GM12875 (cell line): ENCODE results near the gene PHC3.

ENCODE experiments used
- H3K4me3 ChIP-seq: one replicate; pipeline ENCODE4 v1.5.1; 2011; ENCODE audit warnings: low read depth, low read length, control low read depth
- TF ChIP-seq, protein P1 (sequence below): IDR thresholded peaks from 2 replicates; pipeline ENCODE4 v1.5.1; 2011; ENCODE audit warnings: low read depth, mild to moderate bottlenecking, control low read depth, inconsistent platforms, low read length, moderate library complexity, borderline replicate concordance; ENCODE audit not compliant: insufficient read depth

PHC3 gene

GRCh38 chr3:170102431-170102830 is 79.1 kb downstream of the PHC3 start:
- H3K4me3 ChIP-seq = no peak overlapping the region
- TF ChIP-seq, protein P1, sequence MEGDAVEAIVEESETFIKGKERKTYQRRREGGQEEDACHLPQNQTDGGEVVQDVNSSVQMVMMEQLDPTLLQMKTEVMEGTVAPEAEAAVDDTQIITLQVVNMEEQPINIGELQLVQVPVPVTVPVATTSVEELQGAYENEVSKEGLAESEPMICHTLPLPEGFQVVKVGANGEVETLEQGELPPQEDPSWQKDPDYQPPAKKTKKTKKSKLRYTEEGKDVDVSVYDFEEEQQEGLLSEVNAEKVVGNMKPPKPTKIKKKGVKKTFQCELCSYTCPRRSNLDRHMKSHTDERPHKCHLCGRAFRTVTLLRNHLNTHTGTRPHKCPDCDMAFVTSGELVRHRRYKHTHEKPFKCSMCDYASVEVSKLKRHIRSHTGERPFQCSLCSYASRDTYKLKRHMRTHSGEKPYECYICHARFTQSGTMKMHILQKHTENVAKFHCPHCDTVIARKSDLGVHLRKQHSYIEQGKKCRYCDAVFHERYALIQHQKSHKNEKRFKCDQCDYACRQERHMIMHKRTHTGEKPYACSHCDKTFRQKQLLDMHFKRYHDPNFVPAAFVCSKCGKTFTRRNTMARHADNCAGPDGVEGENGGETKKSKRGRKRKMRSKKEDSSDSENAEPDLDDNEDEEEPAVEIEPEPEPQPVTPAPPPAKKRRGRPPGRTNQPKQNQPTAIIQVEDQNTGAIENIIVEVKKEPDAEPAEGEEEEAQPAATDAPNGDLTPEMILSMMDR = no peak

DNA sequence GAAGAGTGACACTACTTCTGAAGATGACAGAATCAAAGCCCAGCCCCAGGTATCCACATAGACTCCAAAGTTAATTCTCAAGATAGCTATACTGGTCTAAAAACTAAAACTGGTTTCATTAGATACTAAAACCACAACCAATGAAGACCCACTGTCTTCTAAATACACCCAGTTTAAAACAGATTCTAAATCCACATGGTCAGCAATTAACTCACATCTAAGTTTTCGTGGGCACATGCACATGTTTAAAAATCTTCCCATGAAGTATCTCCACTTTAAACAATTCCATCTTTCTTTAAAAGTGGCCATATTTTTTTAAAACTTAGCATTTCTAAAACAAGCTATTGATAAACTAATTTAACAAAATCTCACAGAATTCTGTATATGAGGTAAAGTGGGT is 80.6 kb downstream of the PHC3 start:
- no peak overlapping the region for H3K4me3 ChIP-seq
- TF ChIP-seq, protein P1 = no peak

GRCh38 chr3:170098753-170099152 is 82.8 kb downstream of the PHC3 start:
- H3K4me3 ChIP-seq = no peak overlapping the region
- TF ChIP-seq, protein P1 = no peak

- H3K4me3 ChIP-seq = no peak overlapping the region
- TF ChIP-seq, protein P1 = no peak
These were observed 85.2 kb downstream of the PHC3 start for GRCh38 chr3:170096342-170096741.

- TF ChIP-seq, protein P1 = no peak
- H3K4me3 ChIP-seq = no peak overlapping the region
These were observed 85.8 kb downstream of the PHC3 start for GRCh38 chr3:170095771-170096170.

GRCh38 chr3:170092907-170093306 is 88.6 kb downstream of the PHC3 start:
- TF ChIP-seq, protein P1 = no peak
- no peak overlapping the region for H3K4me3 ChIP-seq

DNA sequence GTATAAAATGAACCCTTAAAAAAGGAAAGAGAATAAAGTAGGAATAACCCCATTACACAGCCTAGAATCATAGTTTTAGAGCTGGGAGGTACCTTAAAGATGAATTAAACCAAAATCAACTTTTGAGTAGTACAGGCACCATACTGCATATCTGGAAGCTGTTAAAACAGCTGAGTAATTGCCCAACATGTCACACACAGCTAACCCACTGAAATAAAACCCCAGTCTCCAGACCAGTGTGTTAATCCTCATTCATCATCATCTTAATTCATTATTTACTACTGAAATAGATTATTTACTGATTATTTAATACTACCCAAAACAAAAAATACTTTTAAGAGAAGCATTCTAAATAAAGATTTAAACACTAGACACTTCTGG is 90.9 kb downstream of the PHC3 start:
- TF ChIP-seq, protein P1 = no peak
- no peak overlapping the region for H3K4me3 ChIP-seq
